Measurements from ENCODE around the gene TSPAN14. TPM values are rescaled to one million over a fixed set of nuclear protein-coding genes. Genes with fewer than 3 reads are reported as not detected.
A peak's percentile ranks its signal among the peaks of the same experiment; 100 is the strongest.

TSPAN14 gene
- total and polyA plus RNA-seq, 4 donors = 19.9 to 36.8 (median 27.3) TPM

DNA sequence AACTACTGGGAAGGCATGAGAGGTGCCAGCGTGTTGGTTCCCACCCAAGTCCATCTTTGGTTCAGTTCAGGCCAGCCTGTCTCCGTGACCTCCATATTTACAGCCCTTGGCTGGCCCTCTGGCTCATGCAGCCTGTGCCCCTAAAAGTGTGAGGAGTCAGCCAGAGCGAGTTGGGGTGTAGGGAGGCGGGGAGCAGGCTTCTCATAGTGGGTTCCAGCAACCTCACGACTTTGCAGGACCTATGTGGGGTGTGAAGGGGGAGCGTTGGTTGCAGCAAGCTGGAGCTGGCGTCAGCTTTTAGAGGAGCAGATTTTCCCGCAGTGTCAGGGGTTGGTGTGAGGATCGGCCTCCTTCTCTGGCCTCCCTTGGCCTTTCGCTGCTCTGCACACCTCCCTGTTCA lies 9.8 kb downstream of the TSPAN14 start:
- 86% methylated on average over 10 of the region's 10 CpGs for WGBS
- no peak overlapping the region for H3K9ac ChIP-seq (ENCODE audit: low read depth in 1 of 2, low read length in 2 of 2)
- DNase-seq (ENCODE audit: low spot score) = no peak

GRCh38 chr10:80464557-80465450 lies 10.7 kb downstream of the TSPAN14 start:
- no peaks in the 10 kb centered on the region for H3K36me3 ChIP-seq (ENCODE audit: control insufficient read depth in 4 of 4, insufficient read depth in 3 of 4, low read depth in 1 of 4, low read length in 3 of 4)
- peaks cover 16 to 59% (median 40%) of the 10 kb centered on the region in 4 donors for H3K4me1 ChIP-seq (ENCODE audit: control insufficient read depth in 4 of 4, insufficient read depth in 4 of 4, low read length in 3 of 4)
- no peaks in the 10 kb centered on the region for H3K27me3 ChIP-seq (ENCODE audit: control insufficient read depth in 4 of 4, insufficient read depth in 4 of 4, low read length in 3 of 4)
- WGBS = 65% methylated on average over 14 of the region's 14 CpGs
- no peaks in the 10 kb centered on the region for H3K9me3 ChIP-seq (ENCODE audit: control insufficient read depth in 4 of 4, low read length in 3 of 4)
- peak; percentile 67 for TF ChIP-seq NR2F2 (IDR thresholded peaks at IDR 0.05)
- TF ChIP-seq MAX (IDR thresholded peaks at IDR 0.05) = no peak
- H3K4me3 ChIP-seq (ENCODE audit: low read depth in 1 of 3, low read length in 3 of 3) = no peak overlapping the region
- no peak overlapping the region for H3K9ac ChIP-seq (ENCODE audit: low read depth in 1 of 2, low read length in 2 of 2)
- no peak for DNase-seq (ENCODE audit: low spot score)
- peak overlapping the region; percentile 34 to 36 for H3K27ac ChIP-seq (ENCODE audit: low read depth in 1 of 2, low read length in 2 of 2)

More for the DNA sequence above, 9.8 kb downstream of the TSPAN14 start:
- no peaks in the 10 kb centered on the region for H3K27me3 ChIP-seq (ENCODE audit: control insufficient read depth in 4 of 4, insufficient read depth in 4 of 4, low read length in 3 of 4)
- peak overlapping the region in 1 of 2 donors; percentile 15 for H3K27ac ChIP-seq (ENCODE audit: low read depth in 1 of 2, low read length in 2 of 2)
- TF ChIP-seq SP1 (IDR thresholded peaks at IDR 0.05) = no peak
- TF ChIP-seq HNF4A (conservative IDR thresholded peaks at IDR 0.05) = no peak
- TF ChIP-seq MAX (IDR thresholded peaks at IDR 0.05) = no peak
- no peak for TF ChIP-seq JUND (IDR thresholded peaks at IDR 0.05)
- no peak overlapping the region for H3K4me3 ChIP-seq (ENCODE audit: low read depth in 1 of 3, low read length in 3 of 3)
- no peaks in the 10 kb centered on the region for H3K9me3 ChIP-seq (ENCODE audit: control insufficient read depth in 4 of 4, low read length in 3 of 4)
- H3K36me3 ChIP-seq (ENCODE audit: control insufficient read depth in 4 of 4, insufficient read depth in 3 of 4, low read depth in 1 of 4, low read length in 3 of 4) = no peaks in the 10 kb centered on the region
- H3K4me1 ChIP-seq (ENCODE audit: control insufficient read depth in 4 of 4, insufficient read depth in 4 of 4, low read length in 3 of 4) = peaks cover 16 to 65% (median 43%) of the 10 kb centered on the region in 4 donors

- no peak overlapping the region for H3K9ac ChIP-seq (ENCODE audit: low read depth in 1 of 2, low read length in 2 of 2)
- TF ChIP-seq ATF3 (IDR thresholded peaks at IDR 0.05) (no peak), GABPA (IDR thresholded peaks at IDR 0.05 in 1 of 2, conservative IDR thresholded peaks at IDR 0.05 in 1 of 2) (no peak), JUND (IDR thresholded peaks at IDR 0.05) (no peak), SP1 (IDR thresholded peaks at IDR 0.05) (no peak), TAF1 (conservative IDR thresholded peaks at IDR 0.05) (no peak), EGR1 (IDR thresholded peaks at IDR 0.05; ENCODE audit: low read depth in 2 of 2) (no peak), RAD21 (IDR thresholded peaks at IDR 0.05) (no peak), REST (IDR thresholded peaks at IDR 0.05) (no peak), FOXA2 (IDR thresholded peaks at IDR 0.05) (no peak), RXRA (IDR thresholded peaks at IDR 0.05) (no peak), YY1 (IDR thresholded peaks at IDR 0.05) (no peak), MAX (IDR thresholded peaks at IDR 0.05) (no peak), HNF4G (IDR thresholded peaks at IDR 0.05) (no peak), FOXA1 (IDR thresholded peaks at IDR 0.05) (no peak), HNF4A (conservative IDR thresholded peaks at IDR 0.05) (no peak), CTCF (IDR thresholded peaks at IDR 0.05; ENCODE audit: low read depth, low read length, missing input control) (no peak), ZBTB33 (IDR thresholded peaks at IDR 0.05) (no peak)
- no peak for DNase-seq (ENCODE audit: low spot score)
- H3K4me1 ChIP-seq (ENCODE audit: control insufficient read depth in 4 of 4, insufficient read depth in 4 of 4, low read length in 3 of 4) = peaks cover 15 to 54% (median 37%) of the 10 kb centered on the region in 4 donors
- H3K9me3 ChIP-seq (ENCODE audit: control insufficient read depth in 4 of 4, low read length in 3 of 4) = no peaks in the 10 kb centered on the region
- H3K27ac ChIP-seq (ENCODE audit: low read depth in 1 of 2, low read length in 2 of 2) = peak overlapping the region in 1 of 2 donors; percentile 36
- H3K4me3 ChIP-seq (ENCODE audit: low read depth in 1 of 3, low read length in 3 of 3) = no peak overlapping the region
- no peaks in the 10 kb centered on the region for H3K36me3 ChIP-seq (ENCODE audit: control insufficient read depth in 4 of 4, insufficient read depth in 3 of 4, low read depth in 1 of 4, low read length in 3 of 4)
- 76% methylated on average over 3 of the region's 3 CpGs for WGBS
- no peaks in the 10 kb centered on the region for H3K27me3 ChIP-seq (ENCODE audit: control insufficient read depth in 4 of 4, insufficient read depth in 4 of 4, low read length in 3 of 4)
These were observed 11.3 kb downstream of the TSPAN14 start for GRCh38 chr10:80465451-80465835.
